Adrenal gland (tissue), 12 donors: ENCODE data around the gene RBMX2. TPM values are rescaled to one million over a fixed set of nuclear protein-coding genes. Genes with fewer than 3 reads are reported as not detected.
"Not testable (repeated sequence)": the region's sequence is repeated elsewhere in the genome, so short reads cannot be mapped to it uniquely, and the experiment has no call there.

ENCODE experiments used
- DNase-seq, 7 donors: peaks; one replicate each; pipeline ENCODE4 v3.0.0-alpha.2; 2019 to 2020
- H3K27ac ChIP-seq, 5 donors: fragments of 200-600 bp; sonication (generic) in 4 of 5; 1 replicate in 3 of 5; 2 replicates in 2 of 5; pipeline versions ENCODE4 v1.5.1 to v1.8.0; 2016 to 2020; ENCODE audit warnings: mild to moderate bottlenecking in 1 of 5
- H3K27me3 ChIP-seq: fragments of 200-600 bp; 2 replicates; pipeline ENCODE4 v1.8.0; 2021
- H3K36me3 ChIP-seq, 2 donors: fragments of 200-600 bp; replicated peaks in 1 of 2; 1 replicate in 1 of 2; 2 replicates in 1 of 2; pipeline versions ENCODE4 v1.5.1 to v1.8.0; 2018 to 2022
- H3K4me1 ChIP-seq, 2 donors: fragments of 200-600 bp; replicated peaks in 1 of 2; 1 replicate in 1 of 2; 2 replicates in 1 of 2; pipeline versions ENCODE4 v1.5.1 to v1.8.0; 2018 to 2021
- H3K4me3 ChIP-seq, 4 donors: fragments of 200-600 bp; sonication (generic) in 3 of 4; one replicate each; pipeline ENCODE4 v1.5.1; 2016 to 2018
- H3K9me3 ChIP-seq, 3 donors: fragments of 200-600 bp; sonication (generic) in 1 of 3; replicated peaks in 1 of 3; 1 replicate in 2 of 3; 2 replicates in 1 of 3; pipeline versions ENCODE4 v1.5.1 to v1.8.0; 2016 to 2021
- CTCF ChIP-seq, 6 experiments: fragments of 450-650 bp in 4 of 6; fragments of 200-600 bp in 2 of 6; sonication (generic) in 1 of 6; IDR thresholded peaks; 1 replicate in 5 of 6; 2 replicates in 1 of 6; pipeline versions ENCODE4 v1.5.1 to v1.8.0; 2016 to 2021; ENCODE audit warnings: antibody characterized with exemption in 6 of 6, mild to moderate bottlenecking in 2 of 6, moderate library complexity in 1 of 6
- POLR2A ChIP-seq, 2 donors: fragments of 450-650 bp; IDR thresholded peaks; one replicate each; pipeline ENCODE4 v1.6.1; 2017; ENCODE audit warnings: antibody characterized with exemption in 2 of 2, mild to moderate bottlenecking in 2 of 2, moderate library complexity in 1 of 2
- WGBS, 4 donors: extraction: QIAGEN DNeasy Blood & Tissue Kit in 2 of 4; methylation state at CpG; one replicate each; pipeline versions ENCODE4 v1.1.5 to v1.1.7; 2013 to 2017; 5-methylcytosine and 5-hydroxymethylcytosine counted together
- intact Hi-C, 2 donors: fragments of 100-400 bp; cut with DNase I; formaldehyde crosslinking; loops; one replicate each; pipeline versions ENCODE4 v1.14.1 to v1.15.0; 2022 to 2023
- polyA plus RNA-seq, 3 donors: library from polyadenylated mRNA; stranded (reverse); fragments of 200-250 nt in 2 of 3; fragments of 350-450 nt in 1 of 3; fragmentation: Illumina TruSeq in 1 of 3; extraction: RNeasy Lipid Tissue Mini Kit (QIAGEN cat#74804) in 1 of 3; gene quantifications; one replicate each; pipeline ENCODE4 v1.2.3, GENCODE V29; 2013 to 2014
- total RNA-seq, 9 donors: library from RNA; depleted of rRNA in 4 of 9; stranded (reverse); fragments of >200 nt in 4 of 9; fragments of 120-200 nt in 1 of 9; fragmentation: NEBNext Ultra II Directional in 1 of 9; extraction: Animal tissue kit (Norgen Biotek cat#: 25700) in 1 of 9; gene quantifications; one replicate each; pipeline versions ENCODE4 v1.1.0 to v1.2.4, GENCODE V29; 2013 to 2023
- donor health status: healthy with polysubstance abuse.
- donor health status: Bipolar disorder and iron deficiency.
- donor health status: DM: yes; HTN: yes; CAD: no.
- donor health status: DM: no; HTN: no; CAD: no.
- donor health status: DM: no; HTN: no; CAD: no.
- donor health status: DM: yes; HTN: yes; CAD: no.

Gene RBMX2
- total and polyA plus RNA-seq, 12 donors: 8.0 to 42.1 (median 18.1) TPM

DNA sequence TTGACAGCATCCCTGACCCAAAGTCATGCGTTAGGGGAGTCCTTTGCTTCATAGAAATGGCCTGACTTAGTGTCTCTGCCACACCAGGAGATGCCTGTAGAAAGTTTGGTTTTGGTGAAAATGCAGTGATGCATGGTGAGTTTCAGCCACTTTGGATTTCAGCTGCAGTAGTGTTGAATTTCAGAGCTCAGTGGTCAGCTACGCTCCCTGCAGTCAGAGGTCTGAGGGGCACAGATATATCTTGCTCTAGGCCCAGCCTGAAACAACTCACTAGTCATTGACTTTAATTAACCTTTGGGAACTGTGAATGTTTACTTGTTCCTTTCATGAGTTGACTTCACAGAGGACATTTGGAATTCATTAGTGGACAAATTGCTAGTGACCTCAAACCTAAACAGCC, 17.5 kb downstream of the RBMX2 start:
- TF ChIP-seq POLR2A (IDR thresholded peaks at IDR 0.05): no peak
- no peak for TF ChIP-seq CTCF (IDR thresholded peaks at IDR 0.05)
- no peaks in the 10 kb centered on the region for H3K27me3 ChIP-seq
- DNase-seq: no peak
- intact Hi-C loops: no loop called here
- no peaks in the 10 kb centered on the region for H3K4me1 ChIP-seq
- H3K27ac ChIP-seq: no peak overlapping the region
- no peaks in the 10 kb centered on the region for H3K36me3 ChIP-seq
- WGBS, 4 donors: 52 to 80% (median 64%) methylated on average over 1 to 2 of the region's 2 CpGs
- no peaks in the 10 kb centered on the region for H3K9me3 ChIP-seq
- H3K4me3 ChIP-seq: no peak overlapping the region

- WGBS, 4 donors: 75 to 79% (median 76%) methylated on average over 6 of the region's 6 CpGs
- no peaks in the 10 kb centered on the region for H3K27me3 ChIP-seq
Observed at GRCh38 chrX:130426531-130426930, 24.7 kb downstream of the RBMX2 start.

DNA sequence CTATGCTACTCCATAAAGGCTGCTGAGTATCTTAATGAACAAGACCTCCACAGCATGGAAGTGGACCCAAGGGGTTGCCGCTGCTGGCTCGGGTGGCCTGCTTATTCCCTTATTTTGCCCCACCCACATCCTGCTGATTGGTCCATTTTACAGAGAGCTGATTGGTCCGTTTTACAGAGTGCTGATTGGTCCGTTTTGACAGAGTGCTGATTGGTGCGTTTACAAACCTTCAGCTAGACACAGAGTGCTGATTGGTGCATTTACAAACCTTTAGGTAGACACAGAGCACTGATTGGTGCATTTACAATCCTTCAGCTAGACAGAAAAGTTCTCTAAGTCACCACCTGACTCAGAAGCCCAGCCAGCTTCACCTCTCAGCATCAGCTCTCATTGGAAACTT, 27.4 kb downstream of the RBMX2 start:
- DNase-seq, H3K36me3 ChIP-seq, H3K4me3 ChIP-seq, H3K27ac ChIP-seq, intact Hi-C loops, H3K4me1 ChIP-seq, H3K27me3 ChIP-seq, H3K9me3 ChIP-seq: not testable (repeated sequence)
- 67 to 77% (median 70%) methylated on average over 4 to 5 of the region's 5 CpGs for WGBS, 4 donors

More at GRCh38 chrX:130426531-130426930, 24.7 kb downstream of the RBMX2 start:
- Histone ChIP-seq H3K4me1 (no peaks in the 10 kb centered on the region), H3K27ac (no peak overlapping the region), H3K36me3 (no peaks in the 10 kb centered on the region), H3K9me3 (no peaks in the 10 kb centered on the region), H3K4me3 (no peak overlapping the region)
- intact Hi-C loops: no loop called here
- no peak for DNase-seq
- no peak for TF ChIP-seq POLR2A (IDR thresholded peaks at IDR 0.05)
- TF ChIP-seq CTCF (IDR thresholded peaks at IDR 0.05): no peak

- peaks cover 0 to 11% (median 0%) of the 10 kb centered on the region in 3 donors for H3K9me3 ChIP-seq
- no peaks in the 10 kb centered on the region for H3K27me3 ChIP-seq
- no peak overlapping the region for H3K27ac ChIP-seq
- DNase-seq: no peak
- TF ChIP-seq POLR2A (IDR thresholded peaks at IDR 0.05) (no peak), CTCF (IDR thresholded peaks at IDR 0.05) (no peak)
- H3K4me3 ChIP-seq: no peak overlapping the region
- no peaks in the 10 kb centered on the region for H3K4me1 ChIP-seq
- no peaks in the 10 kb centered on the region for H3K36me3 ChIP-seq
- intact Hi-C loops: no loop called here
Observed at GRCh38 chrX:130435937-130436336, 34.1 kb downstream of the RBMX2 start.

DNA sequence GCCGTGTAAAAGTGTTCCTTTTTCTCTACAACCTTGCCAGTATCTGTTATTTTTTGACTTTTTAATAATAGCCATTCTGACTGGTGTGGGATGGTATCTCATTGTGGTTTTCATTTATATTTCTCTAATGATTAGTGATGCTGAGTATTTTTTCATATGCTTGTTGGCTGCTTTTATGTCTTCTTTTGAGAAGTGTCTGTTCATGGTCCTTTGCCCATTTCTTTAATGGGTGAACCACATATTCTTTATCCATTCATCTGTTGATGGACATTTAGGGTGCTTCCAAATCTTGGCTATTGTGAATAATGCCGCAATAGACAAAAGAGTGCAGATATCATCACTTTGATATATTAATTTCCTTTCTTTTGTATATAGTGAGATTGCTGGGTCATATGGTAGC, 36.2 kb downstream of the RBMX2 start:
- H3K27me3 ChIP-seq, DNase-seq, H3K36me3 ChIP-seq, H3K27ac ChIP-seq, H3K4me1 ChIP-seq, H3K4me3 ChIP-seq, intact Hi-C loops: not testable (repeated sequence)
- H3K9me3 ChIP-seq: peaks cover 0 to 11% (median 0%) of the 10 kb centered on the region in 3 donors
- 39 to 84% (median 80%) methylated on average over 2 of the region's 2 CpGs for WGBS, 4 donors
